Activated gamma-delta T cell treated with anti-CD3 and anti-CD28 coated beads, Interleukin-2, amount 50 U/mL, for 16 hours (primary cell): Measurements from ENCODE around the gene SPOCK1.
"Not testable (repeated sequence)": the region's sequence is repeated elsewhere in the genome, so short reads cannot be mapped to it uniquely, and the experiment has no call there.

Experiments used
- DNase-seq: peaks from one replicate; pipeline ENCODE4 v3.0.0-alpha.2; 2020; ENCODE audit warnings: low read depth

The SPOCK1 gene

DNA sequence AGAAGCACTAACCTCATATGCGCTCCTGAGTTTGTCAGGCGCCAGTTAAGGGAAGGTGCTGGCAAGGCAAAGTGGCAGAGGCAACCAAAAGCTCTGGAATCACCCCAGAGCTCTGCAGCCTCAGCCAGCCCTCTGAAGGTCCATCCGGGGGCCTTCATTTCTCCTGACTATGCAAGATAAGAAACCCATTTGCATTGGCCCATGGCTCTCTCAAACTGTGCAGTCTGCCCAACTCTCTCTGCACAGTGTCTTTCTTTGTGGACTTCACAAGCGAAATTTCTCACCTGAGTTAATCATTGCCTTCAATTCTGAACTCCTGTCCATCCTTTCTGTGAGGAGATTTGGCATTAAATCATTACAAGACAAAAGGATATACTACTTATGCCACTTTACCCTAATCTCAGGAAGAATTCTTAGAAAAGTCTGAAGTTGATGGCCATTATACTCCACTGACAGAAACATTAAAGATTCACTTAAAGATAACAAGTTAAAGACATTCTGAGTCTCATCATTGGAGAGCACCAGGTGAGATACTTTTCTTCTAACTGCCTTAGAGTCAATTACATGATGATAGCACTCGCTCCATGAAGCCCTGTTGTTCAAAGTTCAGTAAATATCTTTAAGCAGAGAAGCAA, 235.6 kb downstream of the SPOCK1 start:
- DNase-seq = no peak

DNA sequence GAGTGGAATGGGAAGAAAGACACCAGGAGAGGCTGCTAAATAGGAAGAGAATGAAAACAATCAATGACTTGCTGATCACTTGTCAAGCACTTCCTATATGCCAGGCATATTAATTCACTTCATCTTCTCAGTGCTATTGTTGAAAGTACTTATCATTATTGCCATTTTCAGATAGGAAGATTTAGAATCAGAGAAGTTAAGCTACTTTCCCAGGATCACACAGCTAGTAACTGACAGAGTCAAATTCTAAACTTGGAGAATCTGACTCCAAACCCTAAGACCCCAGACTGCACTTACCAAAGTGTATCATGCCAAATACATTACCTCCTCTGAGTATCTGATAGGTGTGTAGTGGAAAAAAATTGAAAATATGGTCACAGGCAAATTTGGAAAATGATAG, 236.3 kb downstream of the SPOCK1 start:
- no peak for DNase-seq

DNA sequence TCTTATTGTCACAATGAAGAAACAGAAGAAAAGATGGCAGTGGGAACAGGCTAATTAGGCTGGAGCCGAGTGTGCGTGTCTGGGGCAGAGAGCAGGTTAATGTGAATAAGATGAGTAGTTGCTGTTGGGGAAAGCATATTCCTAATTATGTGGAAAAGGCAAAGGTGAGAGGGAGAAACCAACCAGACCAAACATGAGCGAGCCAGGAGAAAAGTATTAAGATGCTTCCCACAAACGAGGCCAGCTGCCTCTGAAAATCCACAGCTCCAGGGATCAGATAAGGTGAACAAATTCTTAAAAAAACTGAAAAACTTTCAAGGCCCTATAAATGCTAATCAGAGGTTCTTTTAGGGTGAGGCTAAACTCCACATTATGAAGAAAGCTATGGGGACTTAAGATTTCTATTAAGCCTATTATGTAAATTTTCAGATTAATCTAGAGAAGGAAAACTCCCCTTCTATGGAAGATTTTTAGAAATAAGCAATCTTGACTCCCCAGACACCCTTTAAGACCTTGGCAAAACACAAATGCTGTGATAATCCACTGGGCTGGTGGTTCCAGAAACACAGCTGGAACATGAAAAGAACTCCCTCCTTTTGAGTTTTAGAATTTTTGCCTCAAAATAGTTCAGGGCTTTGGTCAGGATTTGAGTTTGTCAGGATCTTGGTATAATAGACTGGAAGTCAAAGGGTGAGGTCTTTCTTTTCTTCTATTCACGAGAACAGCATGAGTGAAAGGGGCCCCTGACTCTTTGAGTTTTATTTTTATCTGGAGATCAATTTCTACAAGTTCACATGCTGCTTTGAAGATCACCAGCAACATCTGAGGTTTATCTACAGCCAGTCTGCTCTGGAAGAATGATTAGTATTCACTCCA, 238.1 kb downstream of the SPOCK1 start:
- DNase-seq = no peak

DNA sequence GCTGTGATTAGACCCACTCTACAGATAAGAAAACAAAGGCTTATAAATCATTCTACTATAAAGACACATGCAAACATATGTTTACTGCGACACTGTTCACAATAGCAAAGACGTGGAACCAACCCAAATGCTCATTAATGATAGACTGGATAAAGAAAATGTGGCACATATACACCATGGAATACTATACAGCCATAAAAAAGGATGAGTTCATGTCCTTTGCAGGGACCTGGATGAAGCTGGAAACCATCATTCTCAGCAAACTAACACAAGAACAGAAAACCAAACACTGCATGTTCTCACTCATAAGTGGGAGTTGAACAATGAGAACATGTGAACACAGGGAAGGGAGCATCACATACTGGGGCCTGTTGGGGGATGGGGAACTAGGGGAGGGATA, 240.0 kb downstream of the SPOCK1 start:
- DNase-seq = not testable (repeated sequence)

DNA sequence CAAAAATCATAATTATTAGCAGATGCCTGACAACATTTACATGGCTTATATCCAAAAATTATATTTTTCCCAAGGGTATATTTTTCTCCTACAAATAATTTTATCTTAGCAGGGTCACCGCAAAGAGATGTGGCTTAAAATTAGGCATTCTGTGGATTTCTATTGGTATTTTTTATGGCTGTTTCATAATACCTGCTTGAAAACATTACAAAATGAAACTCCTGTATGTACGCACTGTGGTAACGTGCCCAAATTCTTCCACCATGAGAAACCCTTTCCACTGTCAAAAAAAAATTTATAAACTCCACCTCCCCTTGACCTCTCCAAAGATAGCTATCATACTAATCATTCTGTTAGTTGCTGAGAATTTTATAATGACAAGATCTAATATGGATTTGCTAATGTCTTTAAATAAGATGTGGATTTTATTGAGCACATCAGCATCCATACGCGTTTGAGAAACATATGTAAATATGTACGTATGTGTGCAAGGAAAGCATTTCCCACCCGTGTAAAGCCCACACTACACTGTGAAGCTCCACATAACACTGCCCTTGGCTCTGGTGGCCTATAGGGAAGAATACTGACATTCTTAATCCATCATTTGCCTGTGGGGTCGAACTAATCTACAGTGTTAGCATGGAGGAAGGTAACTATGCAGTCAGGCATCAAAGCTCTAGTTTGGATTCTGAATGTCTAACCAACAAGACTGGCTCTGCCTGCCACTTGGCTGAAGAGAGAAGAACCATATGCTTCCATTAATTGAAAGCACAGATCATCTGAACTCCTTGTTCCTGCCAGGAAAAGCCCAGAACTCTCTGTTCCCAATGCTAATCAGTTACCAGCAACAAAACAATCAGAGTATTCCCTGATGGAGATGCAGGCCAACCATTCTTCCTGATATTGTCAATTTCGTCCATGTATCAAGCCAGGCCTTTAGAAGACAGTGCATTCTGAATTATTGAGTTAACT, 244.7 kb downstream of the SPOCK1 start:
- DNase-seq = no peak

DNA sequence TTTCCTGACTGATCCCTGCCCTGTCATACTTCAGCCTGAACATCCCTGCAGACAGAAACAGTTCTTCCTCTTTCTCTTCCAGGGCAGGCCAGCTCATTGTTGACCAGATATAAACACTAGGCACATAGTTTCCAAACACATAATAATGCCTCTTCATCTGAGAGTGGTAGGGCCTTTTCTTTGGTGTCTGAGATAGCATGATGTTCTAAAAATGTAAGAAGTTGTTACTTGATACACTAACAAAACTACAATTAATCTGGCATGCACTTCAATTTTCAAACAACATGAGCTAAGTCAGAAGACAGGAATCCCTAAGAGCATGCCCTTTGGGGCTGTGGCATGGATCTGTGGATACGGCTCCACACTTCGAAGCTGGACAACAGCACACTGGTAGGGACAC, 246.6 kb downstream of the SPOCK1 start:
- DNase-seq = no peak

DNA sequence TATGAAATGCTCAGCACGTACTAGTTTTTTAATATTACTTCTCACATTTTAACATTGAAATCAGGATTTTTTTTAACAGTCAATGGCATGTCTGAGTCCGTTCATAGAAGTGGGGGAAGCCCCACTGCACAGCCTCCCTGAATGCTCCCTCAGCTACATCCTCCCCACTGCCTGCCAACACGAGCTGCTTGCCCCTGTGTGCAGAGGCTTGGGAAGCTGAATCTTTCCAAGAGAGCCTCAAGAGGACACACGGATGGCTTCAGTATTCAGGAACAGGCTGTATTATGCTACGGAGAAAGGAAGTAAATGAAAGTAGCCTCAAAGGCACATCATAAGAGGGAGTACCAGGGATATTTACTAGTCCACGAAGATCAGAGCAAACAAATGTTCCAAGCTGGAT, 248.7 kb downstream of the SPOCK1 start:
- DNase-seq = no peak

DNA sequence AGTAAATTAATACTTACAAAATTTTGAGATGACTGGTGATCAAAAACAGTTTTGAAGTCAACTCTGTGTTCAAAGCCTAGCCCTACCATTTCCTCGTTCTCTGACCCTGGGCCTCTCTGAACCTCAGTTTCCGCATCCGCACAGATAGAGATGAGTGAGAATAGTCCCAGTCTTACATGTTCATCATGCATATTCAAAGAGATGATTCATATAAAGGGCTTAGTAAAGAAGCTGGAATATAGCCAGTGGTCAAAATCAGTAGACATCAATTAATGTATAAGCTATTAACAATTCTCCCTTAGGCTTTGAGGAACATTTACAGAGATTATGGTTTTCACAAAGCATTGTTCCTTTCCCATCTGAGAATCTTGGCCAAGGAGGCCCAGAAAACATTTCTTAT, 250.6 kb downstream of the SPOCK1 start:
- DNase-seq = no peak

DNA sequence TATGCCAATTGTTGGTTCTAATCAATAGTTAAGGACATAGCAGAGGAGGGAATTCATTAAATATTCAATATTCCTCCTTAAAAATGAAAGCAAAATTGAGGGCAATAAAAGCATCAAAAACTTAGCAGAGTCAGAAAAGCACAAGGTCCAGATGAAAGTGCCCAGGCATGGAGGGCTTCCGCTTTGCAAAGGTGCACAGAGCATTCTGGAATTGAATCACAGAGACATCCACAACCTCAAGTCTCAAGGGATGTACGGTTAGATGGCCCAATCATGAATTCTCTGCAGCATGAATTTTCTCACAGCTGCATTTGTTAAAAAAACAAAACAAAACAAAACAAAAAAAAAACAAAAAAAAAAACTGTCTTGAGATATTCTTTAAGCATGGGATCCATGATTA, 253.7 kb downstream of the SPOCK1 start:
- no peak for DNase-seq

DNA sequence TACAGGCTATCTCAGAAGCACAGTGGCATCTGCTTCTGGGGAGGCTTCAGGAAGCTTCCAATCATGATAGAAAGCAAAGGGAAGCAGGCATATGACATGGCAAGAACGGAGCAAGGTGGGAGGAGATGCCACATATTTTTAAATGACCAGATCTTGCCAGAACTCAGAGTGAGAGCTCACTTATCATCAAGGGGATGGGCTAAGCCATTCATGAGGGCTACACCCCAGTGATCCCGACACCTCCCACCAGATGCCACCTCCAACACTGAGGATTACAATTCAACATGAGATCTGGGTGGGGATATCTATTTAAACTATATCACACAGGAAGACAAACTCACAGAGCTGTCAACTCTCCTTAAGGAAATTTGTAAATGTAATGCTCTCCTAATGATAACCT, 258.8 kb downstream of the SPOCK1 start:
- DNase-seq = no peak

DNA sequence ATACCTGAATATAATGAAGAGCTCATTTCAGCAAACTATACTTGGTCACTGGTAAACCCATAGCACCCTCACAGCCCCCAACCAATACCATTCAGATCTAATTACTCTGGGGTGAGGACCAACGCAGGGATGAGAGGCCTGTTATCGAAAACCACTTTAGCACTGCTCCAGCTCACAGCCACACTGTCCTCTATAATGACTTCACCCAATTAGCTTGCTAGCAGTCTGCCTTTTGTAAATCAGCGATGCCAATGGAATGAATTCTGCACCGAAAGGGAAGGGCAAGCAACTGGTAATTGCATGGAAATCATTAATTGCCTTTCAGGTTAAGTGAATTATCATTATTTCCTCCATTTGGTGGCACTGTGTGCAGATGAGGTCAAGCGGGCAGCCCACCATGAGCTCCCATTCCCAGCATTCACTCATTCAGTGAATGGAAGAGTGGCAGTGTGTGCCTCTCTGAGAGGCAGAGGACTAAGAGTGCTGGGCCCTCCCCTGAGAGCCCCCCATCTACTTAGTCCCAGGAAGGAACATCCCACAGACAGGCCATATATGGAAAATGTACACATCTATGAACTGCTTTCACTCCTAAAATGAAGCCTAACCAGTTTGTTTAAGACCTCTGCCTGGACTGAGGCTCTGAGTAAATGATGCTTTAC, 262.1 kb downstream of the SPOCK1 start:
- DNase-seq = no peak

DNA sequence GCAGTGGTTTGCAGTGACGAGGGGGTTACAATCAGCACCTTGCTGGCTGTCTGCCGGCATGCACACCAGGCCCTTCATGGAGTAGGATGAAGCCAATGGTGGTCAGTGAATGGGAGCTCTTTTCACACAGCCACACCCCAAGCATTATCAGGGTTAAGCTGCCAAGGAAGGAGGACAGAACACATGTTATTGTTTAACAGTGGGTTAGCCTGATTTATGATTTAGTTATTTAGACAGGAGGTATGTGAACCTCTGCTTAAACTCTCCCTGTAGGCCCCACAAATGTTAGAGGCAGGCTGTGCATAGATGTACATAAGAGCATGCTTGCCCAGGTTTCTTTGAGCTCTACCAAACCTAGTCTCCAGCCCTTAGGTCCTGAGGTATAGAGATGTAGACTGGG, 262.9 kb downstream of the SPOCK1 start:
- DNase-seq = no peak

DNA sequence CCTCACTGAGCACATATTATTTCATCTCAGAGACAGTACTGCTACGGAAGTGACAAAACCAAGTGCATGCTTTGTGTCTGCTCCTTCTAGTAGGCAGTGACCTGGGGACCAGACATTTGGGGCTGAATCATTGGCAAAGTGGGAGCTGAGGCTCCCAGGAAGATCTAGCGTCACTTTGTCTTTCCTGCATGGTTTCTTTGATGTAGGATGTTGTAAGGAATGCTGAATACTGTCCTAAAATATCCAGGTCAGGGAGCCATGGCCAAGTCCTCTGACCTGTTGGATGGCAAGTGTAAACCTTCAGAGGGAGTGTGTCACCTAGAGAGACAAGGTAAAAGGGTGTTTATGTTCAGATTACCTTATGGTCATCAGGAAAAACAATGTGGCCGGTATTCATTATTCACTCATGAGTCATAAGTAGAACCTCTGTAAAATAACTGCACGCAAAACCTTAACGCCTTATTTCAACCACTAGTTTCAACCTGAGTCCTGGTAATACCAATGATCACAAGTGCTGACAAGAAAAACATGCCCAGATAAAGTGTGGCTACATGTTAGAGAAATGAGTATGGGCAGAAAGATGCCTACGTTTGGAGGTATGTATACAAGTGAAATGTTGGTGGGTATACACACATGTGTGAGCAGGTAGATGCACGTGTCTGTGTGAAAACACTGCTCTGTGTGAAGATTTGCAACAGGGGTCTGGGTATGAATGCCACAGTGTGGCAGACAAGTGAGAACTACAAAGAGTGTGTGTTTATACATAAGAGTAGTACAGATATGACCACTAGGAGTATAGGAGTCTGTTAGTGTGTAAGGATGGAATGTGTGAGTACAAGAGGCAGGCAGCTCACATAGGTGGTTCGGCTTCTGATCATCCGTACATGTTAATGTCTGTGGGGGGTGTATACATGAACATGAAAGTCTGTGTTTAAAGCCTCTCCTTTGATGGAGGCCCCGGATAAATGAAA, 263.9 kb downstream of the SPOCK1 start:
- DNase-seq = no peak

DNA sequence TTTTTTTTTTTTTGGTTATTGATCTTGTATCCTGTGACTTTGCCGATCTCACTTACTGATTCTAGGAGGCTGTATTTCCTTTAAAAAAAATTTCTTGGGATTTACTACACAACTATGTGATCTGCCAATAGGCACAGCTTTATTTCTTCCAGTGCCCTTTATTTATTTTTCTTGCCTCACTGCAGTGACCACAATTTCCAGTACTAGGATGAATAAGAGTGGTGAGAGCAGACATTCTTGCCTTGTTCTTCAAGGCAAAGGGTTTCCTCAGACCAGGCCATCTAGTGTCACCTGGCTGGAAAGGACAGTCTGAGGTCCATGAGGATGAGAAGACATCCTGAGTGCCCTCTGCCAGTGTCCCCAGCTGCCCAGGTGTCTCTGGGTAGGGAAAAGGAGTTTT, 265.4 kb downstream of the SPOCK1 start:
- no peak for DNase-seq

DNA sequence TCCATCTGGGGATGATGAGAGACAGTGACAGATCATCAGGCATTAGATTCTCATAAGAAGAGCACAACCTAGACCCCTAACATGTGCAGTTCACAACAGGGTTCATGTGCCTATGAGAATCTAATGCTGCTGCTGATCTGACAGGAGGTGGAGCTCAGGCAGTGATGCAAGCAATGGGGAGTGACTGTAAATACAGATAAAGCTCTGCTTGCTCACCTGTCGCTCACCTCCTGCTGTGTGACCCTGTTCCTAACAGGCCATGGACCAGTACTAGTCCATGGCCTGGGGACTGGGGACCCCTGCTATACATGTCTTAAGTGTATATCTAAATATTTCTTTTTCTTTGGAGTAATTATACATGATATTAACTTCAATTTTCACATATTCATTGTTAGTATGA, 265.8 kb downstream of the SPOCK1 start:
- DNase-seq = not testable (repeated sequence)

DNA sequence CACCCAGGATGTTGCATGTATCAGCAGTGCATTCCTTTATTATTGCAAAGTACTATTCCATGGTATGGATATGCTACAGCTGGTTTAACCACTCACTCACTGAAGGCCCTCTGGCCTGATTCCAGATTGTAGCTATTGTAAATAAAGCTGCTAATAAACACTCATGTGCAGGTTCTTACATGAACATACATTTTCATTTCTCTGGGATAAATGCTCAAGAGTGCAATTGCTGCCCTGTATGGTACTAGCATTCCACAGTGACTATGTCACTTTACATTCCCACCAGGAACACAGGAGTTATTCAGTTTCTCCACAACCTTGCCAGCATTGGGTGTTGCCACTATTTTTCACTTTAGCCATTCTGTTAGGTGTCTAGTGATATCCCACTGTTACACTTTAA, 267.6 kb downstream of the SPOCK1 start:
- no peak for DNase-seq

DNA sequence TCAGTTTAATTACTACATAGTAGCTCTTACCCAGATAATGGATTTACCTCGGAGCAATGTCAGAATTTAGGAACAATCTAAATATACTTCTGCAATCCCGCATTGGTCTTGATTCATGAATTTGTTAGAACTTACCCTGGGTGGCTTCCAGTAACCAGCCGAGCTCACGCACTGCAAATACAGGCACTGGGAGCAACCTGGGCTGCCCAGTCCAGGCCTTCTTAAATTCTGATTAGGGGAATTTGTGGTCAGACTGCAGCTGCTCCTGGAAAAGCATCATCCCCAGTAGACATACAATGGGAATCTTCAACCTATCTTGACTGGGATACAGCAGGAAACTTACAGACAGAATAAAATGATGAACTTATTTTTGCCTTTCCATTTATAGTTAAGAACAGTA, 270.3 kb downstream of the SPOCK1 start:
- no peak for DNase-seq

DNA sequence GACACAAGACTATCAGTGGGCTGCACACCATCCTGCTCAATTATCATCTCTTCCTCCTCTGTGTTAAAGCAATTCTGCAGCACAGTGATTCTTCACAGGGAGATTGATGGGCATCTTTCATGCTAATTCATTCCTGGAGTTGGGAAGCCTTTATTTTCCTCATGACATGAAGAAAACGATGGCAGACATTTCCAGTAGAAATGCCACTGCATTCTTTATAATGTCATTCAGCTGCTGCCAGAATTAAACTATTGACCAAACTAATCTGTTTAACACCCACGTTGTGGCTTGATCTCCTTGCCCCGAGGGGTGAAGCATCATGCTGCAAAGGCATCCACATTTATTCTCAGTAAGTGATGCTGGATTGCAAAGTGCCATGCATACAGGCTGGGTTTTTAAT, 273.0 kb downstream of the SPOCK1 start:
- DNase-seq = no peak

DNA sequence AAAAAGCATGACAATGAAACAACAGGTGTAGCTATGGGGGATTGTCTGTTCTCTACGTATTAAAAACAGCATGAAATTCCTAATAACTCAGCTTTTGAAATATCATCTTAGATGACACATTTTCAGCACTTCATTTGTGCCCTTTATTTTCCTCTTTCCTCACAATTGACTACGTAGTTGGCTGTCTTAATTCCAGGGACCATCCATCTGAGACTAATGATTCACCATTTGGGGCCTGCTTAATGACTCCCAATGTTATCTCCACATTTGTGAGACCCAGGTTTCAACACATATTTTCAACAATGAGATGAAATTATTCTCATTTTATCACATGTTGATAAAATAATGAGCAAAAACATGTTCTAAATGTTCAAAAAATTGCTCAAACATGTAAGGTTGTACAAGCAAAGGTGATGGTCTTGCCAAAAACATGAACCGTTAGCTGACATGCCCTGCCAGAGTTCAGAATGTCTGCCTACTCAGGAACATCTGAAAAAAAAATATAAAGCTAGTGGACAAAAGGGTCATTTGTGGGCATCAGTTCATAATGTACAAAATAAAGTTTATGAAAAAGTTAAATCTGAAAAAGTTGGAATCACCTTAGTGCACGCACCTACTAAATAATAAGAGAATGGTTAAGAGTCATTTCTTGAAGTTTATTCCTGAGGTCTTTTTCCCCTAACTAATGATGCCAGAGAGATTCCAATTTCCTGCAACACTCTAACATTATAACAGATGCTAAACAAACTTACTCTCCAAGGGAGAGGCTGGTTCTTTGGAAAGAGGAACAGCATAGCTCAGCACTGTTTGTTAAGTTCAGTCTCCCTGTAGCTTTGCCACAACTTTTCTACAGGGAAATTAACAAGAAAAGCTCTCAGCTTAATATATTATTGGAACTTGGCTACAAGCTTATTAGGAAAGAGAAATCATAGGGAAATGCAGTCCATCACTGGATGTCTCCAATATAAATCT, 275.5 kb downstream of the SPOCK1 start:
- no peak for DNase-seq

DNA sequence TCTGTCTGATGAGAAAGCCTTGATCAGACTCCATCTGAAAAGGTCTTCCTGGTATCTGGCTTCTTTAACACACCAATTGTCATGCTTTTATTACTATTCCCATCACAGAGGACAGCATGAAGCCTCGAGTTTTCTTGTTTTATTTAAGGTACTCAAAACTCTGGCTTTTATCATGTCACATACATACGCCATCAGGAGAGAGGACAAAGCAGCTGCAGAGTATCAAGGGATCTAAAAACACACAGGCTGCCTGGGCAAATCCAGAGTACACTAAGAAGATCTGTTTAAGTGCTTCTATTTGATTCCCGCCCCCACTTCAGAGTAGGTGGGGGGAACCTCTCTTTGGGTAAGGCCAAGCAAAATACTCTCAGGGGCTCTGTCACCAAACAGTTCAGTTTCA, 277.2 kb downstream of the SPOCK1 start:
- no peak for DNase-seq
